HG02678 (cell line): ENCODE results near the gene EPB41L4B.
"Not testable (repeated sequence)": the region's sequence is repeated elsewhere in the genome, so short reads cannot be mapped to it uniquely, and the experiment has no call there.

Source experiments
- ATAC-seq: cut with Tn5 transposase; IDR thresholded peaks from one replicate; pipeline ENCODE4 v1.9.1; 2021; ENCODE audit warnings: mild to moderate bottlenecking, moderate library complexity; ENCODE audit not compliant: unreplicated experiment

The EPB41L4B gene

DNA sequence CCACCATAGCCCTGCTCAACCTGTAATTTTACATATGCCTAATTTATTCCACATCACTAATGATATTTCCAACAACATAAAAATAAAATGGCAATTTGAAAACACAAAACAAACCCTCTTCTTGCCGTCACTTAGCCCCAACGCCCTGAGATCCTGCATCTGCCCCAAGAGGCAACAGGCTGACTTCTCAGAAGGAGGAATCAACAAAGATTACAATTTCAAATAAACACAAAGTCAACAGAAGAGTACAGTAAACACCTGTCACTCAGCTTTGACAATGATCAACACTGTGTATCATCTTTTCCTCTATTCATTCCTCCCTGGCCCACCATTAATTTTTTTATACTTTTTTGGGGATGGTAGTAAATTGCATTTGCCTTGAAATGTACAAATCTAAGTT lies 19.8 kb downstream of the EPB41L4B start:
- no peak for ATAC-seq

- no peak for ATAC-seq
Measured at GRCh38 chr9:109299891-109300290, 21.0 kb downstream of the EPB41L4B start.

DNA sequence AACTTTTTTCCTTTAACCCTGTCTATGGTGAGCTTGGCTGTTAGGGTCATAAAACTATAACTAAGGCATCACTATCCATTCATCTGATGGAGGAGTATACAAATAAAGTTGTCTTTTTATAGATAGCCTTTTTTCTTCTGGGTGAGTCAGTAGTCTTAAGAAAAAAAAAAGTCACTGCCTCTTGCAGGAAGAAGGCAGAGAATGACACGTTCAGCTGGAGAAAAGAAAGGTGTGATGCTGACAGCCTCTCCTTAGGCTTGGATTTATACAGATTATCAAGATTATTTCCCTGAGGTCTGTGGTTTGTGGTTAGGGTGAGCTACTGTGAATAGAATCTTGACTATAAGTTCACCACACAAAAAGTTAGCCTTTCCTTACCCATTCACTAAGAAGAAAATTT lies 23.0 kb downstream of the EPB41L4B start:
- ATAC-seq, result no peak

DNA sequence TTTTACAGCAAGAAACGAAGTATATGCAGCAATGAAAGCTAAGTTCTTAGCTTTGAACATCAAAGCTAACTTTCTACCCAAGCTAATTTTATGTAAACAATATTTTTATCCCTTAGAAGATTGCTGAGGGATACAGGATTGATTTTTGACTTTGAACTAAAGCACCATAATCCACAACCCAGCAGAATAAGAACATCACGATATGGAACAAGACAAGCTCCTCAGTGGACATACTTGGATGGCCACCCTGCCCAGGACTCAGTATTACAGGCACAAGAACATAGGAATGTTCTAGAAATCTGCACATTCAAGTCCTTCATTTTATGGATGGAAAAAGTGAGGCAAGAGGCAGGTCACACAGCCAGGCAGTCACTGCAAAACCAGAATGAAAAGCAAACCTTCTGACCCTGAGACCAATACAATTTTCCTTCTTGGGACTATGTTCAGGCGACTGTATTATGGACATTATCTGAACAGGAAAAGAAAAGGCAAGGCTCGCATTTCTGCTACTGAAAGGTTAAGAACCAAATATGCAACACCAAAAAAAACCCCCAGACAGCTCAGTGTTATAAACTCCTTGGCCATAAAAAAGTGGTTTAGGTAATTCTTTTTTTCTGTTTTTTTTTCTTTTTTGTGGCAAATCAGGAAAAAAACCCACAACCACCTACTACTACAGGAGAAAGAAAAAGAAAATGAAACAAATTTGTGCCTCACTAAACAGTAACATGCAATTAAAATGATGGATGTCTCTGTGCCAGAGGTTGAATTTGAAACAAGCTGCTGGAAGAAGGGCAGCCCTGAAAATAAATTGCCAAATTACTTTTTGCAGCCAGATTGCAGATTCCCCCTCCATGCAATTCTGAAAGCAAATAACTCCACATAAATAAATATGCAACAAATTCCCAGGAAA lies 25.4 kb downstream of the EPB41L4B start:
- ATAC-seq, result no peak

GRCh38 chr9:109290385-109290784 lies 30.5 kb downstream of the EPB41L4B start:
- ATAC-seq, result no peak

- no peak for ATAC-seq
Measured at GRCh38 chr9:109289931-109290330, 30.9 kb downstream of the EPB41L4B start.

GRCh38 chr9:109289186-109289585 lies 31.7 kb downstream of the EPB41L4B start:
- no peak for ATAC-seq

DNA sequence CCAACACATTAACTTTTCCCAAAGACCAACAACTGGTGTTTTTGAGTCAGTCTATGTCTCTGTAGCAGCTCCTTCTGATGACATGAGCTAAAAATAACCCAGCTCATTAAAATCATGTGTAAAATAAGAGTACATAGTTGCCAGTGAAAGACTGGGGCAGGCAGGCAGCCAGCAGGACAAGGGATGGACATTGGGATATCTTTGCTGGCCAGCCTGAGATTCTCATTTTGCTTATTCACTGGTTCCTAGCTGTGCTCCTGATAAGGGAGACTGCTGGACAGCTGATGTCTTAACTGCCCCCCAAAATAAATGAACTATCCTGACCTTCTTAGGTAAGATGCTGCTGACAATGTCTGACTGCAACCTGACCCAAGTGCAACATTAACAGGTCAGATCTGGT lies 33.9 kb downstream of the EPB41L4B start:
- no peak for ATAC-seq

- no peak for ATAC-seq
Measured at GRCh38 chr9:109286571-109286977, 34.3 kb downstream of the EPB41L4B start.

GRCh38 chr9:109283672-109284071 lies 37.2 kb downstream of the EPB41L4B start:
- not testable (repeated sequence) for ATAC-seq

DNA sequence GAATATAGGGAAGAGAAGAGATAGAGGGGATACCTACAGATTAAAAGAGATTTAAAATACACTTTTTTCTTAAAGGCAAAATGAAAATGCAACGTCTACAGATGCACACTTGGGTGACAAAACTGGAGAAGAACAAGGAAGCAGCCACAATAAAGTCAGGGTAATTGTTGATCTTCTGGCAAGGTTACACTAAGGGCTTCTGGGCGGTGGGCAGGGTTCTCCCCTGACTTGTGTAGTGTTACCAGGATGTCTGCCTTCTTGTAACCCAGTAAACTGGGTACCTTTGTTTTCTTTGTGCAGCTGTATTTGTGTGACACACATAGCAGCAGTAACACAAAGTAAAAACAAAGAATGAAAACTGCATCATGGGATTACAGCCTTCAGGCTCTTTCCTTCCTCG lies 37.8 kb downstream of the EPB41L4B start:
- no peak for ATAC-seq

GRCh38 chr9:109282302-109282701 lies 38.6 kb downstream of the EPB41L4B start:
- ATAC-seq, result no peak

DNA sequence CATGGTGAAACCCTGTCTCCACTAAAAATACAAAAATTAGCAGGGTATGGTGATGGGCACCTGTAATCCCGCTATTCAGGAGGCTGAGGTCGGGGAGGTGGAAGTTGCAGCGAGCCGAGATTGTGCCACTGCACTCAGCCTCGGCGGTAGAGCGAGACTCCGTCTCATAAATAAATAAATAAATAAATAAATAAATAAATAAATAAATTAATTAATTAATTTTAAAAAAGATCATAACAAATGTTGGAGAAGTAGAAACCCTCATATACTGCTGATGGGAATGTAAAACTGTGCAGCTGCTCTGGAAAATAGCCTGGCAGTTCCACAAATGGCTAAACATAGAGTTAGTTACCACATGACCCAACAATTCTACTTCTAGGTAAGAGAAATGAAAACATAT lies 39.3 kb downstream of the EPB41L4B start:
- no peak for ATAC-seq

DNA sequence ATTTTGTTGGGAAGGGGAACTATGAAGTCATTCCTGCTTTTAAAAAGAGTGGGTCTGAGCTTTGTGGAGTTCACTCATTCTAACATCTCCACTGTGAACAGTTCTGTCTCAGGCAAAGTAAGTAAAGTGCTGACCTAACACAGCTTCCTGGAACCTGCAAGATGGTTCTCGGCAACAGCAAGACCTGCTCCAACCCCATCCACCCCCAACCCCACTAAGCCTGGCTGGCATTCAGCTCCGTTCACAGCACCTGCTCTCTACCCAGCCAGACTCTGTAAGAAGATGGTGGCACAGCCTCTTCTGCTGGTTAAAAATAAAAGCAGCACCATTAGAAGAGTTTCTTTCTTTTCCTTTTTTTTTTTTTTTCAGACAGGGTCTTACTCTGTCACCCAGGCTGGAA lies 42.0 kb downstream of the EPB41L4B start:
- no peak for ATAC-seq

- no peak for ATAC-seq
Measured at GRCh38 chr9:109278216-109278615, 42.6 kb downstream of the EPB41L4B start.

DNA sequence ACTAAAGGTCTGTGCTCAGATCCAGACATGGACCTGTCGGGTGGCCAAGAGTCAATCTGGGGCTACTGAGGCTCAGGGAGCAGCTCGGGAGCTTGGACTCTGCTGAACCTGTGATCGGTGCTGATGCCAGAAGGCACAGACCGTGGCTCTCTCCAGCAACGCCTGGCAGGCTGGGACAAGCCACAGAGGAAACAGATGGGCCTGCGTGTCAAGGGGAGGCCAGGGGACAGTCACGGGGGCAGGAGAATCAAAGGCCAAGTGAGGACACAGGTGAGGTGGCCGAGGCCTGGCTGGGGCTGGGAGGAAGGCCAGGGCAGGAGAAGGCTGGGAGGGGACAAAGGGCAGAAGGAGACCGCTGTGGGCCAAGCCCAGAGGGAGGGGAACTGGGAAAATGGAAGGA lies 43.4 kb downstream of the EPB41L4B start:
- no peak for ATAC-seq

GRCh38 chr9:109276469-109277440 lies 44.1 kb downstream of the EPB41L4B start:
- ATAC-seq, result no peak

GRCh38 chr9:109274884-109275730 lies 45.8 kb downstream of the EPB41L4B start:
- ATAC-seq, result no peak

DNA sequence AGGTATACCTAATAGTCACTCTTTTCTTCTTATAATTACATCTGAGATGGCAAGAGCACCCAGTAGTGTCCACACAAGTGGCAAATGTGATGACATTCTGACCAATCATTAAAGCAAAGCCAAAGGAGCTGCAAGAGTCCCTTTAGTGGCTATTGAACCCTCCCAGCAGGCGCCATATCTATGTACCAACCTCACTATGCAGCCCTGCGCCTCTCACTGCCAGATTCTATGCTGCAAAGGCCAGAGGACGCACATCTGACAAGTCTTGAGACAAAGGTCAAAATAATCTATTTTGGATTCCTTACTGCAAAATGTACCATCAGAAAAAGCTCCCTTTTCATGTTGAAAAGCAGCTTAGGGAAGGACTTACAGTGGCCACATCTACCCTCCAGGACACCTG lies 47.0 kb downstream of the EPB41L4B start:
- ATAC-seq, result no peak

- ATAC-seq, result no peak
Measured at GRCh38 chr9:109272745-109273144, 48.1 kb downstream of the EPB41L4B start.

- no peak for ATAC-seq
Measured at GRCh38 chr9:109272045-109272444, 48.8 kb downstream of the EPB41L4B start.
